GM12872 (cell line): ENCODE data around the gene SLC19A1.

Experiments
- CTCF ChIP-seq: IDR thresholded peaks from 3 replicates; pipeline ENCODE4 v1.5.1; 2011; ENCODE audit warnings: low read depth, mild to moderate bottlenecking, low read length, moderate library complexity; ENCODE audit not compliant: insufficient read depth

Gene SLC19A1

GRCh38 chr21:45559216-45560105 lies 17.2 kb upstream of the SLC19A1 start:
- no peak for TF ChIP-seq CTCF

GRCh38 chr21:45558044-45558721 lies 15.9 kb upstream of the SLC19A1 start:
- no peak for TF ChIP-seq CTCF

GRCh38 chr21:45557616-45558043 lies 15.4 kb upstream of the SLC19A1 start:
- TF ChIP-seq CTCF, result no peak

GRCh38 chr21:45556645-45557615 lies 14.7 kb upstream of the SLC19A1 start:
- TF ChIP-seq CTCF, result no peak

GRCh38 chr21:45556302-45556644 lies 14.0 kb upstream of the SLC19A1 start:
- TF ChIP-seq CTCF, result no peak

GRCh38 chr21:45555557-45556301 lies 13.5 kb upstream of the SLC19A1 start:
- TF ChIP-seq CTCF, result peak; percentile 80
